Right renal pelvis (tissue), 4 donors: ENCODE results near the gene ADAM17. TPM values are rescaled to one million over a fixed set of nuclear protein-coding genes. Genes with fewer than 3 reads are reported as not detected.
"Not testable (repeated sequence)": the region's sequence is repeated elsewhere in the genome, so short reads cannot be mapped to it uniquely, and the experiment has no call there.

ENCODE experiments used
- DNase-seq, 4 donors: peaks; one replicate each; pipeline ENCODE4 v3.0.0-alpha.2; 2013; ENCODE audit warnings: low read depth in 4 of 4, low spot score in 3 of 4, missing footprints in 1 of 4
- polyA plus RNA-seq, 4 donors: library from polyadenylated mRNA; unstranded; fragments of 120-200 nt; gene quantifications; one replicate each; pipeline ENCODE4 v1.2.1, GENCODE V29; 2013; ENCODE audit not compliant: insufficient read length in 4 of 4

The ADAM17 gene
- polyA plus RNA-seq, 4 donors: 37.3 to 45.6 (median 39.6) TPM

GRCh38 chr2:9570182-9571060, 14.8 kb upstream of the ADAM17 start:
- DNase-seq: no peak

DNA sequence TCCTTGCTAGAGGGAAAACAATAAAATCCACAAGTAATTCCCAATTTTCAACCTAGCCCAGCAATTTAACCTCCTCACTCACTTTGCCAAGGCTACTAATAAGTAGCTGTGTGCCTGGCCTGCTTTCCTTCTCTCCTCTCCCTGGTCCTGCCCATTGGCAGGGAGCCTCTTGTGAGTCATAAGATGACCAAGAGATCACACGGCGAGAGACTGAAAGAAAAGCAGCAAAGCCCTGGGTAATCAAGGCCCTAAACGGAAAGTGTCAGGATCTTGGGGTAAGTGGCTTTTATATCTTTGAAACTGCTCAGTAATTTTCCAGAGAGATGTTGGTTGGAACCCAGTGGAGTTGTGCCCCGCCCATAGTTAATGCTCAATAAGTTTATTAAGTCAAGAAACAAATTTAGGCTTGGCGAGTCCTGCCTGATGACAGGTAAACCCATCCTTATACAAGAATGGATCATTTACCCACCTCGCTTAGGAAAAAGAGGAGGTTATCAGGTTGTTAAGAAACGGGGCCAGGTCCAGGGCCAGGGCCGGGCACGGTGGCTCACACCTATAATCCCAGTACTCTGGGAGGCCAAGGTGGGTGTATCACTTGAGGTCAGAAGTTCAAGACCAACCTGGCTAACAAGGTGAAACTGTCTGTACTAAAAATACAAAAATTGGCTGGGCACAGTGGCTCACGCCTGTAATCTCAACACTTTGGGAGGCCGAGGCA, 10.0 kb upstream of the ADAM17 start:
- DNase-seq: no peak

GRCh38 chr2:9560628-9561027, 5.0 kb upstream of the ADAM17 start:
- no peak for DNase-seq

DNA sequence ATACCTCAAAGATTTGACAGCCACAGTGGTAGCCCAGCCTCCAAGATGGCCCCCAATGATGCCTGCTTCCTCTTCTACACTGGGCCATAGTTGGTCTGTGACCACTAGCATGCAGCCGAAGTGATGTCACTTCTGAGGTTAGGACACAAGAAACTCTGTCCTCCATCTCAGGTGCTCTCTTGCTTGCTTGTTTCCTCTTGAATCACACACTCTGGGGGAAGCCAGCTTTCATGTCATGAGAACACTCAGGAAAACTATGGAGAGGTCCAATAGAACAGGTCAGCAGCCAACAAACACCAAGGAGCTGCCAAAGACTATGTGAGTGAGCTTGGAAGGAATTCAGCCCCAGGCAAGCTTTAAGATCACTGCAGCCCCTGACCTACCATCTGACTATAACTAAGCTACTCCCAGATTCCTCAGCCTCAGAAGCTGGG, 3.3 kb upstream of the ADAM17 start:
- no peak for DNase-seq

DNA sequence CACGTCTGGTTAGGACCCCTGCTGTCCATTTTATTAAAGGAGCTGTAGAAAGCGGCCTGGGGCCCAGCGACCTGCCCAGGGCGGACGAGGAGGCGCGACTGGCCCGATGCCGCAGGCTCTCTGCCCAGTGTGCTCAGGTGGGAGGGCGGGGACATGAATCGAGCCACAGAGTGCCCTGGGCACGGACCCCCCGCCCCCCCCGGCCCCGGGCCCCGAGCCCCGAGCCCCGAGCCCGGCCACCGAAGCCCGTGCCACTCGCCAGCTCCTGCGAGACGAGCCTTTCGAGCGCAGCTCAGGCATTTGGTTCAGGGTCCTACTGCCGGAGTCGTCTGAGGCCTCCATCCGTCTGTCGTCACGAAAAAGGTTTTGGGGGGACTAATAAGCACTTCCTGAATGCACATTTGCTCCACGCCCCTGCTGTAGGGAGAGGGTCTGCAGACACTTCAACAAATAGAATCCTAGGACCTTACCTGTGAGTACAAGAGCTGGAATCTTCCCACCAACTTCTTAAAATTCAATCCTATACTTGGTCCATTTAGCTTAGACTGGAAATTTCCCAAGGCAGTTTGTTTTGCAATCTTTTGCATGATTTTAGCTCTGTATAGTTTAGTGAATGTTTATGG, 602 bp upstream of the ADAM17 start:
- peak in 3 of 4 donors; percentile 27 to 31 (median 27) for DNase-seq

GRCh38 chr2:9554921-9555296, 721 bp downstream of the ADAM17 start:
- DNase-seq: peak; percentile 38 to 58 (median 45)

GRCh38 chr2:9552219-9553178, 3.1 kb downstream of the ADAM17 start:
- DNase-seq: no peak

GRCh38 chr2:9550859-9551391, 4.7 kb downstream of the ADAM17 start:
- not testable (repeated sequence) for DNase-seq

DNA sequence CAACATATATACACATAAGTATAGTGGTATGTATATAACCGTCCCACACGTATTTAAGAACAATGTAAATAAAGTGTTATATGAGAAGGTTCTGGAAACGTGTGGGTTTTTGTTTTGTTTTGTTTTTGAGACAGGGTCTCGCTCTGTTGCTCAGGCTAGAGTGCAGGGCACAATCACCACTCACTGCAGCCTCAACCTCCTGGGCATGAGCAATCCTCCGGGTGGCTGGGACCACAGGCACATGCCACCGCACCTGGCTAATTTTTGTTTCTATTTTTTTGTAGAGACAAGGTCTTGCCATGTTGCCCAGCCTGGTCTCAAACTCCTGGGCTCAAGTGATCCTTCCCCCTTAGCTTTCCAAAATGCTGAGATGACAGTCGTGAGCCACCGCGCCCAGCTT, 6.2 kb downstream of the ADAM17 start:
- no peak for DNase-seq

GRCh38 chr2:9548506-9548905, 7.1 kb downstream of the ADAM17 start:
- no peak for DNase-seq

GRCh38 chr2:9547262-9547991, 8.2 kb downstream of the ADAM17 start:
- DNase-seq: no peak

DNA sequence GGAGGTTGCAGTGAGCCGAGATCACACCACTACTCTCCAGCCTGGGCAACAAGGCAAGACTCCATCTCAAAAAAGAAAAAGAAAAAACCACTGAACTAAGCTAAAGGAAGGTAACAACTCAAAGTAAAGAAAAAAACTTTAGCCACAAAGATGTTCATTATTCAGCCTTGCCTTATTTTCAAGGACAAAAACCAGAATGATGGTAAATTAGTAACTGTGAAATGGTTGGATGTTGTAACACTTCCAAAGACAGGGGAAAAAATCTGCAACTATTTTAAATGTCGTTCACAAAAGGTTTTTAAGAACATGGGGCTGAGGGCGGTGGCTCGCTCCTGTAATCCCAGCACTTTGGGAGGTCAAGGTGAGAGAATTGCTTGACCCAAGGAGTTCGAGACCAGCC, 10.1 kb downstream of the ADAM17 start:
- no peak for DNase-seq

DNA sequence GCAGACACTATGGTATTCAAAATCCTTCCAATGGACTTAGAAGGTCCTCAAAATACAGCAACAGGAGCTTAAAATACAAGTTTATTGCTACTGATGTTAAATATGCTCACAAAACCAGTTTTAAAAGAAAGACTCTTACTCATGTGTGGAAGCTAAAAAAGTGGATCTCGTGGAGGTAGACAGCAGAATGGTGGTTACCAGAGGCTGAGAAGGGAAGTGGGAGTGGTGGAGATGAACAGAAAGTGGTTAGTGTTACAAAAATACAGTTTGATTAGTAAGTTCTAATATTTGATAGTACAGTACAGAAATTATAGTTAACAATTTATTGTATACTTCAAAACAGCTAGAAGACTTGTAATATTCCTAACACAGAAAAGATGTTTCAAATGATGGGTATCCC, 12.1 kb downstream of the ADAM17 start:
- no peak for DNase-seq

GRCh38 chr2:9539531-9539930, 16.1 kb downstream of the ADAM17 start:
- no peak for DNase-seq

- DNase-seq: no peak
Observed at GRCh38 chr2:9538000-9538507, 17.6 kb downstream of the ADAM17 start.

DNA sequence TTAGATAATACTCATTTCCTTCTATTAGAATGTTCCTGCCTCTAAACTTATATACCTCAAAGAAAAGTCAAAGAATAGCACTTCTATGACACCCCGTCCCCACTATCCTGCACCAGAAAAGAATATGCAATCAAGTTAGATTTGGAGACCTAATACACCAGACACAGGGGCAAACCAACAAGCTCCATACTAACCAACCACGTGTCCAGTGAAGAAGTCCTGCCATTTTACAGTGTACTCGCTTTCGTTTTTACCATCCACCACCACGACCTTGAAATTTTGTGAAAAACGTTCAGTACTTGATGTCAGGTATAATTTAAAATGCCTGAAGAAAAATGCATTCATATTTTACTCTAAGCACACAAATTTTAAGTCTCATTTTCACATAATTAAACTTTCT, 19.1 kb downstream of the ADAM17 start:
- DNase-seq: no peak

DNA sequence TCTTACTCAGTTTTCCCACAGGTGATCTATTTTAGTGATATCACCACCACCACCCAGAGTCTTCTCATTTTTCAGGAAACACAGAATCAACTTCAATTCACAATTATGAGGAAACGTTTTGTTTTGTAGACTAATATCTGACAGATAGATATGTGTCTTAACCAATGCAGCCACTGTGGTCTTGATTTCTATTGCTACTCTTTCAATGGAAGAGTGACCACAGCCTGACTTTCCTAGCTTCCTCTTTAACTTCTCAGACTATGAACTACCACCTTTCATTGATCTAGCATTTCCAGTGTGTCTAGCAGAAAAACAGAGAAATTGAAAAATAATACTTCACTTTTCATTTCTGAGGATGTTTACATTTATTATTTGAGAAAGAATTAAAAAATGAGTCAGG, 20.5 kb downstream of the ADAM17 start:
- DNase-seq: no peak

DNA sequence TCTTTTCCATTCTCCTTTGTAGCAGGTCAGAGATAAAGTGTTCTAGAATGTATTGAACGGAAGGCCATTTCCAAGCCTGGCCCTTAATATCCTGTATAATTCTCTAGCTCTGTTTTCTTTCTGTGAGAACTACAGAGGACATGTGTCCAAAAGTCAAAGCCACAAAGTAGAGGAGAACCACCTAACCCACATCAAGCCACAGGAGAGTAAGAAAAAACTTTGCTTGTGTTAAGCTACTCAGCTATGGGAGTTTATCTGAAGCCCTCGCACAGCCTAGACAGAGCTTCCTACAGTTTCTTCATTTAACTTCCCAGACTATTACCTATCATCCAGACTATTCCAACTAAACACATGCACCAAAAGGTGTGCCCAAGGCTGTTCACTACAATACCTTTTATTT, 22.0 kb downstream of the ADAM17 start:
- no peak for DNase-seq

DNA sequence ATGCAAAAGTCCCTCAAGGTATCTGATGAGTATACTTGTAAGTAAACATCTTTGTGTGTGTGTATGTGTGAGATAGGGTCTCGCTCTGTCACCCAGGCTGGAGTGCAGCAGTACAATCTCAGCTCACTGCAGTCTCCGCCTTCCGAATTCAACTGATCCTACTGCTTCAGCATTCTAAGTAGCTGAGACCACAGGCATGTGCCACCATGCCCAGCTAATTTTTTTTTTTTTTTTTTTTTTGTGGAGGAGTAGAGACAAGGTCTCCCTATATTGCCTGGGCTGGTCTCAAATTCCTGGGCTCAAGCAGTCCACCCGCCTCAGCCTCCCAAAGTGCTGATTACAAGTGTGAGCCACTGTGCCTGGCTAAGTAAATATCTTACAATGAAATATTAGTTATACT, 23.2 kb downstream of the ADAM17 start:
- DNase-seq: no peak
